B cell (primary cell): ENCODE data around the gene ARHGEF10L. TPM values are rescaled to one million over a fixed set of nuclear protein-coding genes. Genes with fewer than 3 reads are reported as not detected.

Experiments used
- ATAC-seq: fragments of 200-7000 bp; cut with Tn5 transposase; one replicate; pipeline ENCODE4 v1.10.0; 2021; ENCODE audit warnings: low read depth, mild to moderate bottlenecking, moderate number of reproducible peaks, moderate library complexity
- CTCF ChIA-PET: fragments of 350-600 bp; sonication (Branson Sonifier 250); formaldehyde crosslinking; loops from one replicate; lab custom pipeline; 2021; ENCODE audit warnings: antibody characterized with exemption, inconsistent platforms; lab: Charles Lee
- POLR2A ChIA-PET: fragments of 350-600 bp; sonication (Branson Sonifier 250); formaldehyde crosslinking; loops from one replicate; lab custom pipeline; 2021; ENCODE audit warnings: antibody characterized with exemption; lab: Charles Lee
- DNase-seq: peaks from one replicate; pipeline ENCODE4 v3.0.0; 2013
- H2AFZ ChIP-seq: 2 replicates; pipeline ENCODE4 v1.6.1; 2012; ENCODE audit warnings: mild to moderate bottlenecking, low read depth, low read length; ENCODE audit not compliant: insufficient read depth, poor library complexity, severe bottlenecking
- H3K27ac ChIP-seq, 2 donors: 1 replicate in 1 of 2; 2 replicates in 1 of 2; pipeline ENCODE4 v1.5.1; 2012 to 2013; ENCODE audit warnings: low read length in 2 of 2, mild to moderate bottlenecking in 2 of 2, moderate library complexity in 1 of 2
- H3K27me3 ChIP-seq, 4 experiments: fragments of 200-600 bp in 1 of 4; sonication (generic) in 1 of 4; replicated peaks in 1 of 4; 1 replicate in 2 of 4; 2 replicates in 2 of 4; pipeline versions ENCODE4 v1.6.1 to v1.7.0; 2013 to 2016; ENCODE audit warnings: low read length in 3 of 4, mild to moderate bottlenecking in 2 of 4, mixed read lengths in 1 of 4, moderate library complexity in 1 of 4; ENCODE audit not compliant: insufficient read depth in 4 of 4, control insufficient read depth in 3 of 4; ENCODE audit errors: control extremely low read depth in 1 of 4
- H3K36me3 ChIP-seq, 2 experiments: replicated peaks in 1 of 2; 1 replicate in 1 of 2; 2 replicates in 1 of 2; pipeline versions ENCODE4 v1.6.1 to v1.7.1; 2013; ENCODE audit warnings: low read length in 1 of 2; ENCODE audit not compliant: insufficient read depth in 2 of 2, control insufficient read depth in 1 of 2; ENCODE audit errors: control extremely low read depth in 1 of 2, extremely low read depth in 1 of 2
- H3K4me1 ChIP-seq, 2 donors: fragments of 200-600 bp in 1 of 2; sonication (generic) in 1 of 2; 1 replicate in 1 of 2; 2 replicates in 1 of 2; pipeline versions ENCODE4 v1.5.1 to v1.6.1; 2013 to 2017; ENCODE audit warnings: low read length in 2 of 2; ENCODE audit not compliant: control insufficient read depth in 2 of 2, insufficient read depth in 2 of 2
- H3K4me2 ChIP-seq: replicated peaks from 2 replicates; pipeline ENCODE3; 2012; ENCODE audit warnings: mild to moderate bottlenecking, low read depth, low read length; ENCODE audit not compliant: poor library complexity, severe bottlenecking
- H3K4me3 ChIP-seq, 5 experiments: fragments of 200-600 bp in 1 of 5; sonication (generic) in 1 of 5; 1 replicate in 3 of 5; 2 replicates in 2 of 5; pipeline versions ENCODE4 v1.5.1 to v1.7.0; 2011 to 2016; ENCODE audit warnings: low read length in 4 of 5, mild to moderate bottlenecking in 4 of 5, low read depth in 2 of 5, control low read depth in 1 of 5, moderate library complexity in 1 of 5; ENCODE audit not compliant: insufficient read depth in 1 of 5; ENCODE audit errors: control extremely low read depth in 1 of 5, extremely low read depth in 1 of 5
- H3K79me2 ChIP-seq: fragments of 200-600 bp; sonication (generic); one replicate; pipeline ENCODE4 v1.6.0; 2016; ENCODE audit warnings: low read length; ENCODE audit not compliant: control insufficient read depth, insufficient read depth
- H3K9ac ChIP-seq: fragments of 200-600 bp; sonication (generic); 2 replicates; pipeline ENCODE4 v1.6.1; 2017; ENCODE audit warnings: mild to moderate bottlenecking, low read length, moderate library complexity
- H3K9me3 ChIP-seq, 3 donors: one replicate each; pipeline versions ENCODE4 v1.6.1 to v1.7.1; 2013; ENCODE audit warnings: low read length in 2 of 3; ENCODE audit not compliant: control insufficient read depth in 2 of 3, insufficient read depth in 1 of 3; ENCODE audit errors: control extremely low read depth in 1 of 3
- H4K20me1 ChIP-seq: 2 replicates; pipeline ENCODE4 v1.6.0; 2012; ENCODE audit warnings: mild to moderate bottlenecking, low read length; ENCODE audit not compliant: insufficient read depth, control insufficient read depth, poor library complexity, severe bottlenecking
- H3K27ac Mint-ChIP-seq: one replicate; pipeline ENCODE4 v1.8.0; 2021; ENCODE audit warnings: mixed read lengths
- H3K27me3 Mint-ChIP-seq: one replicate; pipeline ENCODE4 v1.8.0; 2021; ENCODE audit warnings: mixed read lengths
- H3K4me1 Mint-ChIP-seq: one replicate; pipeline ENCODE4 v1.8.0; 2021; ENCODE audit warnings: mixed read lengths
- H3K4me3 Mint-ChIP-seq: one replicate; pipeline ENCODE4 v1.8.0; 2021; ENCODE audit warnings: mixed read lengths
- H3K9me3 Mint-ChIP-seq: one replicate; pipeline ENCODE4 v1.8.0; 2022; ENCODE audit warnings: mixed read lengths; ENCODE audit not compliant: insufficient read depth
- CTCF ChIP-seq: fragments of 200-600 bp; IDR thresholded peaks from one replicate; pipeline ENCODE4 v1.8.0; 2022; ENCODE audit warnings: antibody characterized with exemption, mild to moderate bottlenecking
- EZH2 ChIP-seq: IDR thresholded peaks from 2 replicates; pipeline ENCODE4 v1.6.1; 2012; ENCODE audit warnings: borderline replicate concordance, low read depth, mild to moderate bottlenecking, moderate library complexity, low read length; ENCODE audit not compliant: insufficient read depth, poor library complexity, severe bottlenecking
- WGBS: methylation state at CpG from one replicate; pipeline ENCODE4 v1.1.5; 2013; ENCODE audit warnings: missing lambda C conversion rate; ENCODE audit not compliant: insufficient coverage; 5-methylcytosine and 5-hydroxymethylcytosine counted together
- intact Hi-C: fragments of 100-400 bp; cut with micrococcal nuclease; formaldehyde crosslinking; loops from one replicate; pipeline ENCODE4 v1.10.0; 2022
- polyA plus RNA-seq: library from polyadenylated mRNA; depleted of rRNA; stranded (reverse); fragments of >200 nt; gene quantifications from 2 replicates; pipeline ENCODE4 v1.2.3, GENCODE V29; 2012
- total RNA-seq, 2 donors: library from RNA; stranded (reverse); fragments of 120-200 nt in 1 of 2; gene quantifications; 1 replicate in 1 of 2; 2 replicates in 1 of 2; pipeline versions ENCODE4 v1.2.3 to v1.2.4, GENCODE V29; 2013 to 2022

Gene ARHGEF10L
- total and polyA plus RNA-seq, 2 donors (not counting 1 experiment from before 2014, with no cell fraction given): 2.0 to 4.9 TPM

GRCh38 chr1:17629460-17629859, 90.0 kb downstream of the ARHGEF10L start:
- Mint-ChIP-seq H3K4me3 (peak overlapping the region; percentile 30), H3K27ac (peak overlapping the region; percentile 6), H3K9me3 (no peaks in the 10 kb centered on the region), H3K4me1 (peaks cover 17% of the 10 kb centered on the region), H3K27me3 (no peaks in the 10 kb centered on the region)
- Histone ChIP-seq H3K36me3 (no peaks in the 10 kb centered on the region), H4K20me1 (no peaks in the 10 kb centered on the region), H3K27me3 (no peaks in the 10 kb centered on the region), H3K9ac (no peak overlapping the region), H3K27ac (no peak overlapping the region), H3K79me2 (no peaks in the 10 kb centered on the region), H3K4me3 (no peak overlapping the region), H3K4me1 (peaks cover 11 to 27% of the 10 kb centered on the region in 2 donors), H2AFZ (no peak overlapping the region), H3K9me3 (no peaks in the 10 kb centered on the region), H3K4me2 (peak overlapping the region; percentile 22)
- no peak for TF ChIP-seq EZH2
- no peak for TF ChIP-seq CTCF
- DNase-seq: no peak
- ChIA-PET POLR2A (no interaction called here), CTCF (interaction anchor here (0.6 to 0.9 kb wide), 3 partner anchors 126 to 992 kb away, joined by 3 to 5 read pairs (median 3); partner anchors contain the start of gene RCC2)
- intact Hi-C loops: no loop called here
- 75% methylated on average over 5 of the region's 11 CpGs for WGBS
- no peak for ATAC-seq

- no peaks in the 10 kb centered on the region for H4K20me1 ChIP-seq
- H3K9me3 Mint-ChIP-seq: no peaks in the 10 kb centered on the region
- no peak overlapping the region for H3K27ac ChIP-seq
- peaks cover 22% of the 10 kb centered on the region for H3K4me1 Mint-ChIP-seq
- H3K4me3 Mint-ChIP-seq: peak overlapping the region; percentile 39
- DNase-seq (peak; percentile 36), ATAC-seq (no peak)
- ChIA-PET CTCF (interaction anchor here (0.9 kb wide), 1 partner anchor 190 kb away, joined by 5 read pairs; the partner anchor contains the start of gene RCC2), POLR2A (interaction anchor here (0.7 kb wide), 1 partner anchor 82 kb away, joined by 3 read pairs; no protein-coding TSS in a partner anchor)
- no peaks in the 10 kb centered on the region for H3K79me2 ChIP-seq
- no peaks in the 10 kb centered on the region for H3K9me3 ChIP-seq
- H3K4me2 ChIP-seq: peak overlapping the region; percentile 22
- intact Hi-C loops: loop anchor here (10.0 kb wide), 1 partner anchor 195 kb away; the partner anchor contains the start of gene RCC2
- WGBS: 72% methylated on average over 15 of the region's 16 CpGs
- no peak overlapping the region for H2AFZ ChIP-seq
- no peak overlapping the region for H3K4me3 ChIP-seq
- peaks cover 13 to 35% of the 10 kb centered on the region in 2 donors for H3K4me1 ChIP-seq
- H3K27me3 Mint-ChIP-seq: no peaks in the 10 kb centered on the region
- H3K9ac ChIP-seq: no peak overlapping the region
- H3K36me3 ChIP-seq: no peaks in the 10 kb centered on the region
- peak overlapping the region; percentile 59 for H3K27ac Mint-ChIP-seq
- TF ChIP-seq CTCF: no peak
- TF ChIP-seq EZH2: no peak
- no peaks in the 10 kb centered on the region for H3K27me3 ChIP-seq
These were observed 90.7 kb downstream of the ARHGEF10L start for GRCh38 chr1:17630048-17630830.
